Astrocyte (in vitro differentiated cells and primary cell): ENCODE results near the gene FAN1.

Experiments used
- EZH2 ChIP-seq: IDR thresholded peaks from 2 replicates; pipeline ENCODE4 v1.6.1; 2012; ENCODE audit warnings: mild to moderate bottlenecking, low read length, inconsistent platforms; ENCODE audit not compliant: insufficient read depth
- TF ChIP-seq, protein P1 (sequence below): IDR thresholded peaks from 2 replicates; pipeline ENCODE4 v1.5.1; 2011; ENCODE audit warnings: low read depth, mild to moderate bottlenecking, inconsistent platforms, low read length, moderate library complexity; ENCODE audit not compliant: insufficient read depth

DNA sequence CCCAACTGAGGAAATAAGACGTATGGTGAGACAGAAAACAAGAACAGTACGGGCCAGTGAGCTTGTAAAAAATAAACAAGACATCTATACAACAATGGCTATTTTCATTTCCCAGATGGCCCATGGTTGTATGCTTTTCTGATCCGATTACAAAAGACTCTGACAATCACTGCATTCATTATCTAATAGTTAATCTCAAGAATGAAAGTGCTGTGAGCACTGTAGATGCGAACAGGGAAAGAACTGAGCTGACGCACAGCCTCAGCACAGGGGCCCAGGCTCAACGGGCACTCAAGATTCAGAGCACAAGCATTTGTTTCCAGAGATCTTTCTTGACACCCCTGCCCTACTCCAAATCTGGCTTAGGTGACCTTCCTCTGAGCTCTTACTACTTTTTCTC, 80.8 kb downstream of the FAN1 start:
- TF ChIP-seq, protein P1, sequence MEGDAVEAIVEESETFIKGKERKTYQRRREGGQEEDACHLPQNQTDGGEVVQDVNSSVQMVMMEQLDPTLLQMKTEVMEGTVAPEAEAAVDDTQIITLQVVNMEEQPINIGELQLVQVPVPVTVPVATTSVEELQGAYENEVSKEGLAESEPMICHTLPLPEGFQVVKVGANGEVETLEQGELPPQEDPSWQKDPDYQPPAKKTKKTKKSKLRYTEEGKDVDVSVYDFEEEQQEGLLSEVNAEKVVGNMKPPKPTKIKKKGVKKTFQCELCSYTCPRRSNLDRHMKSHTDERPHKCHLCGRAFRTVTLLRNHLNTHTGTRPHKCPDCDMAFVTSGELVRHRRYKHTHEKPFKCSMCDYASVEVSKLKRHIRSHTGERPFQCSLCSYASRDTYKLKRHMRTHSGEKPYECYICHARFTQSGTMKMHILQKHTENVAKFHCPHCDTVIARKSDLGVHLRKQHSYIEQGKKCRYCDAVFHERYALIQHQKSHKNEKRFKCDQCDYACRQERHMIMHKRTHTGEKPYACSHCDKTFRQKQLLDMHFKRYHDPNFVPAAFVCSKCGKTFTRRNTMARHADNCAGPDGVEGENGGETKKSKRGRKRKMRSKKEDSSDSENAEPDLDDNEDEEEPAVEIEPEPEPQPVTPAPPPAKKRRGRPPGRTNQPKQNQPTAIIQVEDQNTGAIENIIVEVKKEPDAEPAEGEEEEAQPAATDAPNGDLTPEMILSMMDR = no peak
- no peak for TF ChIP-seq EZH2
